GM12878 (cell line): ENCODE measurements around the gene ATP13A1.

Experiments
- CTCF ChIP-seq, 3 experiments: IDR thresholded peaks in 2 of 3; conservative IDR thresholded peaks in 1 of 3; 2 replicates each; pipeline ENCODE4 v1.5.1; 2011; ENCODE audit warnings: low read depth in 3 of 3, low read length in 3 of 3, mild to moderate bottlenecking in 3 of 3, control low read depth in 2 of 3, moderate library complexity in 2 of 3, inconsistent platforms in 1 of 3, mixed read lengths in 1 of 3; ENCODE audit not compliant: control insufficient read depth in 2 of 3, insufficient read depth in 1 of 3; ENCODE audit errors: extremely low read depth in 1 of 3
- FOS ChIP-seq: IDR thresholded peaks from 3 replicates; pipeline ENCODE4 v1.6.1; 2011; ENCODE audit warnings: borderline replicate concordance; ENCODE audit not compliant: insufficient read length; ENCODE audit errors: extremely low read depth
- IRF4 ChIP-seq: IDR thresholded peaks from 2 replicates; pipeline ENCODE4 v1.6.1; 2011; ENCODE audit warnings: low read depth, low read length
- JUND ChIP-seq: IDR thresholded peaks from 2 replicates; pipeline ENCODE4 v1.6.1; 2012; ENCODE audit warnings: low read depth, mild to moderate bottlenecking, low read length, improper control_type of control experiment, moderate library complexity
- NFYB ChIP-seq: IDR thresholded peaks from 2 replicates; pipeline ENCODE4 v1.6.1; 2011; ENCODE audit warnings: low read depth, mild to moderate bottlenecking, low read length, improper control_type of control experiment, moderate library complexity; ENCODE audit not compliant: insufficient read depth
- POLR2A ChIP-seq: IDR thresholded peaks from 2 replicates; pipeline ENCODE4 v1.6.1; 2011; ENCODE audit warnings: low read depth, mild to moderate bottlenecking, low read length
- RAD21 ChIP-seq: IDR thresholded peaks from 2 replicates; pipeline ENCODE4 v1.6.1; 2011; ENCODE audit warnings: mild to moderate bottlenecking, low read depth, low read length, moderate library complexity; ENCODE audit not compliant: insufficient read depth
- TCF12 ChIP-seq: IDR thresholded peaks from 2 replicates; pipeline ENCODE4 v1.6.1; 2011; ENCODE audit warnings: low read depth, mild to moderate bottlenecking, low read length
- TF ChIP-seq, protein P1 (sequence below): IDR thresholded peaks from 2 replicates; pipeline ENCODE4 v1.6.1; 2011; ENCODE audit warnings: borderline replicate concordance, low read depth, mild to moderate bottlenecking, moderate library complexity, low read length; ENCODE audit not compliant: insufficient read depth, poor library complexity, severe bottlenecking

GRCh38 chr19:19661141-19661674, 2.3 kb downstream of the ATP13A1 start:
- no peak for TF ChIP-seq JUND
- TF ChIP-seq, protein P1, sequence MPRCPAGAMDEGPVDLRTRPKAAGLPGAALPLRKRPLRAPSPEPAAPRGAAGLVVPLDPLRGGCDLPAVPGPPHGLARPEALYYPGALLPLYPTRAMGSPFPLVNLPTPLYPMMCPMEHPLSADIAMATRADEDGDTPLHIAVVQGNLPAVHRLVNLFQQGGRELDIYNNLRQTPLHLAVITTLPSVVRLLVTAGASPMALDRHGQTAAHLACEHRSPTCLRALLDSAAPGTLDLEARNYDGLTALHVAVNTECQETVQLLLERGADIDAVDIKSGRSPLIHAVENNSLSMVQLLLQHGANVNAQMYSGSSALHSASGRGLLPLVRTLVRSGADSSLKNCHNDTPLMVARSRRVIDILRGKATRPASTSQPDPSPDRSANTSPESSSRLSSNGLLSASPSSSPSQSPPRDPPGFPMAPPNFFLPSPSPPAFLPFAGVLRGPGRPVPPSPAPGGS = no peak
- no peak for TF ChIP-seq CTCF (IDR thresholded peaks at IDR 0.05 in 2 of 3, conservative IDR thresholded peaks at IDR 0.05 in 1 of 3; ENCODE audit: control insufficient read depth in 2 of 3, extremely low read depth in 1 of 3, insufficient read depth in 1 of 3, low read depth in 3 of 3, low read length in 3 of 3)
- TF ChIP-seq NFYB = no peak
- no peak for TF ChIP-seq RAD21
- TF ChIP-seq POLR2A = no peak; the same call in 1 of the 2 replicates
- no peak for TF ChIP-seq TCF12
- no peak for TF ChIP-seq IRF4
- no peak for TF ChIP-seq FOS
